WERI-Rb-1 (cell line): ENCODE results near the gene RAPGEF4.

Source experiments
- DNase-seq: peaks from one replicate; pipeline ENCODE4 v3.0.0-alpha.2; 2020
- H3K27ac ChIP-seq: fragments of 250-450 bp; sonication (Bioruptor Pico); 2 replicates; pipeline ENCODE4 v1.5.1; 2020; ENCODE audit warnings: mild to moderate bottlenecking, moderate library complexity
- H3K27me3 ChIP-seq: fragments of 250-450 bp; sonication (Bioruptor Pico); 2 replicates; pipeline ENCODE4 v1.5.1; 2021; ENCODE audit warnings: mild to moderate bottlenecking, low read depth, moderate library complexity; ENCODE audit not compliant: insufficient read depth, severe bottlenecking
- H3K36me3 ChIP-seq: fragments of 250-450 bp; sonication (Bioruptor Pico); 2 replicates; pipeline ENCODE4 v1.5.1; 2020; ENCODE audit warnings: mild to moderate bottlenecking, moderate library complexity
- H3K4me3 ChIP-seq: 2 replicates; pipeline ENCODE4 v1.5.1; 2011; ENCODE audit warnings: low read depth, mild to moderate bottlenecking, control low read depth, low read length
- H3K9me3 ChIP-seq: fragments of 250-450 bp; sonication (Bioruptor Pico); 2 replicates; pipeline ENCODE4 v1.5.1; 2021; ENCODE audit warnings: mild to moderate bottlenecking, moderate library complexity; ENCODE audit not compliant: severe bottlenecking
- CTCF ChIP-seq: IDR thresholded peaks from 2 replicates; pipeline ENCODE4 v1.5.1; 2011; ENCODE audit warnings: low read depth, mild to moderate bottlenecking, control low read depth, inconsistent platforms, low read length

The RAPGEF4 gene

GRCh38 chr2:172847188-172847587, 111.5 kb downstream of the RAPGEF4 start:
- no peaks in the 10 kb centered on the region for H3K36me3 ChIP-seq
- H3K4me3 ChIP-seq, result no peak overlapping the region
- no peak for DNase-seq
- H3K9me3 ChIP-seq, result peaks cover 6% of the 10 kb centered on the region
- H3K27ac ChIP-seq, result no peak overlapping the region
- no peak for TF ChIP-seq CTCF
- no peaks in the 10 kb centered on the region for H3K27me3 ChIP-seq

GRCh38 chr2:172848519-172848918, 112.9 kb downstream of the RAPGEF4 start:
- no peak overlapping the region for H3K4me3 ChIP-seq
- DNase-seq, result no peak
- H3K27ac ChIP-seq, result no peak overlapping the region
- TF ChIP-seq CTCF, result no peak
- H3K9me3 ChIP-seq, result peaks cover 8% of the 10 kb centered on the region
- H3K27me3 ChIP-seq, result no peaks in the 10 kb centered on the region
- no peaks in the 10 kb centered on the region for H3K36me3 ChIP-seq

- DNase-seq, result no peak
- no peaks in the 10 kb centered on the region for H3K36me3 ChIP-seq
- TF ChIP-seq CTCF, result no peak
- H3K27ac ChIP-seq, result no peak overlapping the region
- peaks cover 8% of the 10 kb centered on the region for H3K9me3 ChIP-seq
- H3K4me3 ChIP-seq, result no peak overlapping the region
- no peaks in the 10 kb centered on the region for H3K27me3 ChIP-seq
These were observed 114.0 kb downstream of the RAPGEF4 start for GRCh38 chr2:172849519-172850217.

DNA sequence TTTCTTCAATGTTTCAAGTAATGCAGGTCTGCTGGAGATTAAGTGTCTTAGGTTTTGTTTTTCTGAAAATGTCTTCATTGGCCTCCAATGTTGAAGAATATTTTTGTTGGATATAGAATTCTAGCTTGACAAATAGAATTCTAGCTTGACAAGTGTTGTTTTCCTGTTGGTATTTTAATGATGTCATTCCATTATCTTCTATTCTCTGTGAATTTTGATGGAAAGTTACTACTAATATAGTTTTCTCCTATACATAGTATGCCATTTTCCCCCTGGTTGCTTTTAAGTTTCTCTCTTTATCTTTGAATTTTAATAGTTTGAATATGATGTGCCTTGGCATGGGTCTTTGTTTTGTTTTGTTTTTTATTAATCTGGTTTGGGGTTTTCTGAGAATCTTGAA, 119.9 kb downstream of the RAPGEF4 start:
- DNase-seq, result no peak
- no peaks in the 10 kb centered on the region for H3K36me3 ChIP-seq
- TF ChIP-seq CTCF, result no peak
- H3K4me3 ChIP-seq, result no peak overlapping the region
- H3K9me3 ChIP-seq, result peaks cover 8% of the 10 kb centered on the region
- no peak overlapping the region for H3K27ac ChIP-seq
- H3K27me3 ChIP-seq, result no peaks in the 10 kb centered on the region

- no peaks in the 10 kb centered on the region for H3K27me3 ChIP-seq
- TF ChIP-seq CTCF, result no peak
These were observed 121.0 kb downstream of the RAPGEF4 start for GRCh38 chr2:172856606-172857005.

GRCh38 chr2:172858473-172858745, 122.8 kb downstream of the RAPGEF4 start:
- no peak for TF ChIP-seq CTCF
- Histone ChIP-seq H3K9me3 (no peaks in the 10 kb centered on the region), H3K27me3 (no peaks in the 10 kb centered on the region), H3K27ac (no peak overlapping the region), H3K36me3 (no peaks in the 10 kb centered on the region), H3K4me3 (no peak overlapping the region)
- no peak for DNase-seq

More at GRCh38 chr2:172856606-172857005, 121.0 kb downstream of the RAPGEF4 start:
- DNase-seq, result no peak
- Histone ChIP-seq H3K9me3 (peaks cover 4% of the 10 kb centered on the region), H3K36me3 (no peaks in the 10 kb centered on the region), H3K27ac (no peak overlapping the region), H3K4me3 (no peak overlapping the region)
